Fibroblast of skin of left biceps (primary cell): ENCODE measurements around the gene BAZ2B.
A peak's percentile ranks its signal among the peaks of the same experiment; 100 is the strongest.

Experiments
- DNase-seq, 2 experiments: peaks; one replicate each; pipeline ENCODE4 v3.0.0-alpha.2; 2013; ENCODE audit warnings: low read depth in 2 of 2

The BAZ2B gene

GRCh38 chr2:159322419-159322818 is 293.9 kb downstream of the BAZ2B start:
- no peak for DNase-seq

- DNase-seq, result no peak
These were observed 298.8 kb downstream of the BAZ2B start for GRCh38 chr2:159317392-159318088.

GRCh38 chr2:159307942-159308341 is 308.4 kb downstream of the BAZ2B start:
- no peak for DNase-seq

- no peak for DNase-seq
These were observed 315.8 kb downstream of the BAZ2B start for GRCh38 chr2:159300586-159300985.

GRCh38 chr2:159298967-159299366 is 317.4 kb downstream of the BAZ2B start:
- DNase-seq, result peak in 1 of 2 experiments; percentile 18

GRCh38 chr2:159297042-159297707 is 319.2 kb downstream of the BAZ2B start:
- no peak for DNase-seq

GRCh38 chr2:159292157-159292556 is 324.2 kb downstream of the BAZ2B start:
- no peak for DNase-seq

GRCh38 chr2:159290289-159290907 is 325.9 kb downstream of the BAZ2B start:
- peak; percentile 84 to 85 for DNase-seq

- DNase-seq, result no peak
These were observed 328.6 kb downstream of the BAZ2B start for GRCh38 chr2:159287733-159288132.

- DNase-seq, result peak; percentile 83 to 88
These were observed 329.5 kb downstream of the BAZ2B start for GRCh38 chr2:159286709-159287441.

- DNase-seq, result no peak
These were observed 330.2 kb downstream of the BAZ2B start, which contains the start of gene WDSUB1 for GRCh38 chr2:159285929-159286708. Gene WDSUB1 (minus strand): TSS chr2:159286703. CDS start chr2:159283069, 3,634 bp downstream.

GRCh38 chr2:159285433-159285832 is 330.9 kb downstream of the BAZ2B start:
- no peak for DNase-seq

- DNase-seq, result no peak
These were observed 332.8 kb downstream of the BAZ2B start for GRCh38 chr2:159283529-159283928.

GRCh38 chr2:159281002-159281401 is 335.3 kb downstream of the BAZ2B start:
- no peak for DNase-seq

GRCh38 chr2:159279700-159280099 is 336.6 kb downstream of the BAZ2B start:
- no peak for DNase-seq

- DNase-seq, result no peak
These were observed 341.2 kb downstream of the BAZ2B start for GRCh38 chr2:159275111-159275510.

GRCh38 chr2:159272156-159272555 is 344.2 kb downstream of the BAZ2B start:
- DNase-seq, result no peak

GRCh38 chr2:159270744-159271379 is 345.5 kb downstream of the BAZ2B start:
- DNase-seq, result no peak
